ENCODE data around the gene VEZF1. TPM values are rescaled to one million over a fixed set of nuclear protein-coding genes. Genes with fewer than 3 reads are reported as not detected.
A peak's percentile ranks its signal among the peaks of the same experiment; 100 is the strongest.

The VEZF1 gene
- total RNA-seq, 1 experiment from 2014 or later, result 78.1 TPM

DNA sequence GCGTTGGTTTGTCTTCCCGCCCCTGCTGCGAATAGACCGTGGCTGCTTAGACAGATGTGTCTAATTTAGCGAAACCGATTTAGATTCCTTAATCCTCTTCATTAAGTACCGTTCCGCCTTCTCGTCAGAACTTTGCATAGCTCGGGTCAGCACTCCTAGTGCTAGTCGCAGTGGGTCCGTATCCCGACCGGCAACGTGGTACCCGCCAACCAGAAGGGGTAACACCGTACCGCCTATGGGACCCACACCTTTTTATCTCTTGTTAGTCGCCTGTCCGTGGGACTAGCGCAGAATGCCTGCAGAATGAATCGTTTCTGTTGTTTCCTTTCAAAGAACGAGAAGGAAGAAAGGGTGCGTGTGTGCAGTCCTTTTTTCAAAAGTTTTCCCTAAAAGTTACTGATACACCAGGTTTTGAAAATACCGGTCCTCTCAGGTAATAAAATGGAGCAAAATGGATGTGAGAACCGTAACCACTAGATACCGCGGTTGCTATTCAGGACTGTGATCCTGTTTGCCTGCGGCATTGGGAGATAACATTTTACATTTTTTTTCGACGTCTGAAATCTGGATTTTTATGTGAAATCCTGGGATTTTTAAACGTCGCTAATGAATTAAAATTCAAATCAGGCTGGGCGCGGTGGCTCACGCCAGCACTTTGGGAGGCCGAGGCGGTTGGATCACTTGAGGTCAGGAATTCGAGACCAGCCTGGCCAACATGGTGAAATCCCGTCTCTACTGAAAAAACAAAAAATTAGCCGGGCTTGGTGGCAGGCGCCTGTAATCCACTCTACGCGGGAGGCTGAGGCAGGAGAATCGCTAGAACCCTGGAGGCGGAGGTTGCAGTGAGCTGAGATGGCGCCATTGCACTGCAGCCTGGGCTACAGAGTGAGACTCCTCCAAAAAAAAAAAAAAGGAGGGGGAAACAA, 20.0 kb upstream of the VEZF1 start:
- intact Hi-C loops (cut with micrococcal nuclease), result loop anchor here (1.0 kb wide), 1 partner anchor 76 kb away; no protein-coding TSS in a partner anchor
- H3K79me2 ChIP-seq (ENCODE audit: low read length), result peaks cover 47% of the 10 kb centered on the region

DNA sequence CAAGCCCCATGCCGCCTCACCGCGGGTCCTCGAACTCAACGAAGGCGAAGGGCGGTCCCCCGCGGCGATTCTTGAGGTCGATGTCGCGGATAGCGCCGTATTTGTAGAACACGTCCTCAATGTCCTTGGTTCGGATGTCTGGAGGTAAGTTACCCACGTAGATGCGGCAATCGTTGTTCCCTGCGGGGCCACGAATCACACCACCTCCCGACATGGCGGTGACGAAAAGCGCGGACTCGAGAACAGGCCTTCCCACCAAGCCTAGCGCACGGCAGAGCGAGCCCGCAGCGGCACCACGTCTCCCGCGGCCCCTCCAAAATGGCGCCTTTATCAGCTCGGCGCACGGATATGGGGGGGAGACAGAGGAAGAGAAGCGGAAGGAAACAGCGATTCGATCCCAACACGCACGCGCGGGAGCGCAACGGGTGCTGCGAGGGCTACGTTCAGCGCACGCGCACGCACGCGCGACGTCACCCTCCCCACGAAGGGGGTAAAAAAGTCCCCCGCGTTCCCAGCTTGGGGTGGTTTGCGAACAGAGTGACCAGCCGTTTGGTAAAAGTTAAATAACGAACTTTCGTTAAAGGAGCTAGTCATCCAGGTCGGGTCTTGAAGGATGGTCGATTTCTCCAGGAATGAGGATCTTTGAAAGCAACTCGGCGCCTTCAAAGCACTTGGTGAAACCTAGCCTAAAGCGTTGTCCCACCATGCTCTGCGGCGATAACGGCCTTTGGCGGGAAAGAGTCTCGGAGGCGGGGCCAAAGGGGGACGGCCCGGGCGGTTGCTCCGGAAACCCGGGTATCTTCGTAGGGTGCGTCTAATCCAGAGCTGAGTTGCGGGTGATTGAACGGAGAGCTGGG, 19.1 kb upstream of the VEZF1 start, which contains the start of gene SRSF1:
SRSF1 (minus strand) TSS at position 323 of the 857 bp plus-strand sequence; CDS start at position 214, 109 bp downstream.
- Histone ChIP-seq H2AFZ (ENCODE audit: low read length) (peak within 1 kb of the TSS; percentile 88), H3K4me3 (ENCODE audit: low read length) (peak within 1 kb of the TSS; percentile 96), H3K9me3 (ENCODE audit: low read length) (no peaks in the 10 kb centered on the region), H3K4me2 (ENCODE audit: low read length) (peak within 1 kb of the TSS; percentile 95), H3K36me3 (ENCODE audit: low read depth, low read length) (peaks cover 43% of the 10 kb centered on the region), H3K27ac (ENCODE audit: low read length) (peak within 1 kb of the TSS; percentile 90), H3K4me1 (ENCODE audit: insufficient read depth, low read length) (peaks cover 29% of the 10 kb centered on the region), H3F3A (ENCODE audit: low read length, unreplicated experiment) (peaks cover 15% of the 10 kb centered on the region), H3K79me2 (ENCODE audit: low read length) (peaks cover 56% of the 10 kb centered on the region), H3K27me3 (ENCODE audit: low read length) (no peaks in the 10 kb centered on the region), H3K9me2 (replicated peaks; ENCODE audit: low read length) (no peaks in the 10 kb centered on the region), H3K9ac (ENCODE audit: low read length) (peak within 1 kb of the TSS; percentile 98), H4K20me1 (ENCODE audit: low read length) (peaks cover 42% of the 10 kb centered on the region)
- ChIA-PET CTCF (interaction anchor here (0.6 to 0.8 kb wide), 4 partner anchors 41 to 173 kb away, joined by 3 to 6 read pairs (median 4); no protein-coding TSS in a partner anchor), POLR2A (ENCODE audit: unreplicated experiment) (interaction anchor here (0.5 to 1.2 kb wide), 11 partner anchors 22 to 527 kb away, joined by 3 to 15 read pairs (median 3); partner anchors contain the start of gene MRPS23)
- ATAC-seq (peak; percentile 87), DNase-seq (peak; percentile 99)
- intact Hi-C loops (cut with micrococcal nuclease), result loop anchor here (1.0 kb wide), 1 partner anchor 77 kb away; no protein-coding TSS in a partner anchor
- TF ChIP-seq, protein P1, sequence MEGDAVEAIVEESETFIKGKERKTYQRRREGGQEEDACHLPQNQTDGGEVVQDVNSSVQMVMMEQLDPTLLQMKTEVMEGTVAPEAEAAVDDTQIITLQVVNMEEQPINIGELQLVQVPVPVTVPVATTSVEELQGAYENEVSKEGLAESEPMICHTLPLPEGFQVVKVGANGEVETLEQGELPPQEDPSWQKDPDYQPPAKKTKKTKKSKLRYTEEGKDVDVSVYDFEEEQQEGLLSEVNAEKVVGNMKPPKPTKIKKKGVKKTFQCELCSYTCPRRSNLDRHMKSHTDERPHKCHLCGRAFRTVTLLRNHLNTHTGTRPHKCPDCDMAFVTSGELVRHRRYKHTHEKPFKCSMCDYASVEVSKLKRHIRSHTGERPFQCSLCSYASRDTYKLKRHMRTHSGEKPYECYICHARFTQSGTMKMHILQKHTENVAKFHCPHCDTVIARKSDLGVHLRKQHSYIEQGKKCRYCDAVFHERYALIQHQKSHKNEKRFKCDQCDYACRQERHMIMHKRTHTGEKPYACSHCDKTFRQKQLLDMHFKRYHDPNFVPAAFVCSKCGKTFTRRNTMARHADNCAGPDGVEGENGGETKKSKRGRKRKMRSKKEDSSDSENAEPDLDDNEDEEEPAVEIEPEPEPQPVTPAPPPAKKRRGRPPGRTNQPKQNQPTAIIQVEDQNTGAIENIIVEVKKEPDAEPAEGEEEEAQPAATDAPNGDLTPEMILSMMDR (conservative IDR thresholded peaks at IDR 0.05; ENCODE audit: low read depth, low read length), result no peak
- TF ChIP-seq EZH2phosphoT487 (IDR thresholded peaks at IDR 0.05; ENCODE audit: borderline replicate concordance, low read length) (no peak), EZH2 (IDR thresholded peaks at IDR 0.05; ENCODE audit: low read length, unreplicated experiment) (no peak)
- TSS peak; percentile 79 for BruUV-seq (replicated peaks)

More for the DNA sequence above, 20.0 kb upstream of the VEZF1 start:
- peak overlapping the region; percentile 98 for H3K9ac ChIP-seq (ENCODE audit: low read length)
- H4K20me1 ChIP-seq (ENCODE audit: low read length), result peaks cover 33% of the 10 kb centered on the region
- CTCF ChIA-PET, result interaction anchor here (0.7 to 0.8 kb wide), 2 partner anchors 16 to 165 kb away, joined by 3 read pairs; no protein-coding TSS in a partner anchor
- peak overlapping the region; percentile 95 for H3K4me2 ChIP-seq (ENCODE audit: low read length)
- peak overlapping the region; percentile 88 for H2AFZ ChIP-seq (ENCODE audit: low read length)
- TF ChIP-seq EZH2phosphoT487 (IDR thresholded peaks at IDR 0.05; ENCODE audit: borderline replicate concordance, low read length) (no peak), EZH2 (IDR thresholded peaks at IDR 0.05; ENCODE audit: low read length, unreplicated experiment) (no peak)
- TF ChIP-seq, protein P1 (conservative IDR thresholded peaks at IDR 0.05; ENCODE audit: low read depth, low read length), result no peak
- DNase-seq (no peak), ATAC-seq (peak; percentile 30)
- peak overlapping the region; percentile 90 for H3K27ac ChIP-seq (ENCODE audit: low read length)
- H3K9me2 ChIP-seq (replicated peaks; ENCODE audit: low read length), result no peaks in the 10 kb centered on the region
- peaks cover 12% of the 10 kb centered on the region for H3F3A ChIP-seq (ENCODE audit: low read length, unreplicated experiment)
- H3K9me3 ChIP-seq (ENCODE audit: low read length), result no peaks in the 10 kb centered on the region
- no peaks in the 10 kb centered on the region for H3K27me3 ChIP-seq (ENCODE audit: low read length)
- H3K4me1 ChIP-seq (ENCODE audit: insufficient read depth, low read length), result peaks cover 20% of the 10 kb centered on the region
- H3K36me3 ChIP-seq (ENCODE audit: low read depth, low read length), result peaks cover 34% of the 10 kb centered on the region
- BruUV-seq (replicated peaks), result no TSS peak
- H3K4me3 ChIP-seq (ENCODE audit: low read length), result peak overlapping the region; percentile 96
- POLR2A ChIA-PET (ENCODE audit: unreplicated experiment), result interaction anchor here (0.5 to 1.2 kb wide), 10 partner anchors 22 to 526 kb away, joined by 3 to 6 read pairs (median 4); partner anchors contain the start of genes DYNLL2 and MRPS23
